Astrocyte of the hippocampus (primary cell): ENCODE data around the gene SUCO.
"Not testable (repeated sequence)": the region's sequence is repeated elsewhere in the genome, so short reads cannot be mapped to it uniquely, and the experiment has no call there.

ENCODE experiments used
- DNase-seq: peaks from one replicate; pipeline ENCODE4 v3.0.0; 2011; ENCODE audit warnings: low read depth, low spot score

Gene SUCO

DNA sequence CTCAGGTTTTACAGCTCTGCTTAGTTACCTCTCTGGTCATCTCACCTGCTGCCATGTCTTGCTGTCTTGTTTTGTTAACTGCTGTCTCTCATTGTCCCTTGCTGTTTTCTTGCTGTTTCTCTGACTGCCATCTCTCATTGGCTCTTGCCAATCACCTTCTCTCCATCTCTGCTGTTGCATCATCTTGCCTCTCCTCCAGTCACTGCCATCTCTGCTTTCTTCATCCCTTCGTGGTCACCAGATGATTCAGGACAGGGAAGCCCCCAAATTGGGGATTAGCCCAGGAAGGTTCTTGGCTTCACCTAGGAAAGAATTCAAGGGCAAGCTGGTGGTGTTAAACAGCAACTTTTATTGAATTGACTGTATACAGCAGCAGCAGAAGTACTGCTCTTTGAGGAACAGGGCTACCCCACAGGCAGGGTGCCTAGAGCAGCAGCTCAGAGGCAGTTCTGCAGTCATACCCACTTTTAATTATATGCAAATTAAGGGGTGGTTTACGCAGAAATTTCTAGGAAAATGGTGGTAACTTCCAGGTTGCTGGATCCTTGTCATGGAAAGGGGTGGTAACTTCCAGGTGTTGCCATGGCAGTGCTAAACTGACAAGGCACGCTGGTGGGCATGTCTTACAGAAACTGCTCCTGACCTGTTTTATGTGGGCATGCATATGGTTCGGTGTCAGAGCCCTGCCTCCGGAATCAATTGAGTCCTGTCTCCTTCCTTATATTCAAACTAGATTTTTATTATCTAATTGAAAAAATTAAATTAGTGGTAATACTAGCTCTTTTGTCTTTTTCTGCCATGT is 33.4 kb downstream of the SUCO start:
- DNase-seq, result no peak

DNA sequence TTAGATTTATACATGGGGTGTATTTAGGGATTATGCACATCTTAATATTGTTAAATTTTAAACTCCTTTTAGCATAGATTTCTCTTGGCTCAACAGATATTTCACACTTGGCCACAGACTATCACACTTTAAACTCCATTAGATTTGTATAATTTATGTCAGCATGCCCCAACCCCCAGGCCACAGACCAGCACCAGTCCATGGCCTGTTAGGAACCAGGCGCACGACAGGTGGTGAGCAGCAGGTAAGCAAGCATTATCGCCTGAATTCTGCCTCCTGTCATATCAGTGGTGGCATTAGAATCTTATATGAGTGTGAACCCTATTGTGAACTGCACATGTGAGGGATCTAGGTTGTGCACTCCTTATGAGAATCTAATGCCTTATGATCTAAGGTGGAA is 34.8 kb downstream of the SUCO start:
- DNase-seq, result no peak

DNA sequence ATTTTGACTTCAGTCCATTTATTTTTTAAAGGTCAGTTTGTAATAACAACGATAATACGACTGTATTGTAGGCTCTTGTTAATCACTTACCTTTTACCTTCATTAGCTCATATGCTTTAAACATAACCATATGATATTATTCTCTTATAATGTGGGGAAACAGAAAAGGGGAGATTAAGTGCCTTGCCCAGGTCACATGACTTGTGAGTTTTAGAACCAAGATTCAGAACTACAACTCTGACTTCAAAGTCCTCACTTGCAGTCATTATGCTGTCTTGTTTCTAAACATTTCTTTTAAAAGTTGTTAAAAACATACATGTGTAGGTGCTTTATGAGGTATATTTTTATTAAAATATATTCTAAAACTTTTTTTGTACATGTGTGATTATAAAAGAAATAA is 41.1 kb downstream of the SUCO start:
- DNase-seq, result no peak

DNA sequence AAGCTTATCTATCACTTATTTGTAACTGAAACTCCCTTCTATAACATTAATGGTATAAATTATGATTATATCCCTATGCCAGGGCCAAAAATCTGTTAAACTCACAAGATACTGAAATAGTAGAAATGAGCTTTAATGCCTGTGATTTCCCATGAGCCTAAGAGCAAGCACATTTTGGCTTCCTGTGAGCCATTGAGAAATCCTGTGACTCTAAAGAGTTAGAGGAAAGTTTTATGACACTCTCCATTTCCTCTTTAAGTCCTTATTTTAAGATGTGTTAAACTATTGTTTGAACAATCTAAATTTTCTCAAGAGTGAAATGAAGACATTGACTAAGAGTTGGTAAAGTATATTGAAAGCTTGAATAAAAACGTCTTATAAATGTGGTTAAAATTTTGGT is 45.6 kb downstream of the SUCO start:
- DNase-seq, result no peak

DNA sequence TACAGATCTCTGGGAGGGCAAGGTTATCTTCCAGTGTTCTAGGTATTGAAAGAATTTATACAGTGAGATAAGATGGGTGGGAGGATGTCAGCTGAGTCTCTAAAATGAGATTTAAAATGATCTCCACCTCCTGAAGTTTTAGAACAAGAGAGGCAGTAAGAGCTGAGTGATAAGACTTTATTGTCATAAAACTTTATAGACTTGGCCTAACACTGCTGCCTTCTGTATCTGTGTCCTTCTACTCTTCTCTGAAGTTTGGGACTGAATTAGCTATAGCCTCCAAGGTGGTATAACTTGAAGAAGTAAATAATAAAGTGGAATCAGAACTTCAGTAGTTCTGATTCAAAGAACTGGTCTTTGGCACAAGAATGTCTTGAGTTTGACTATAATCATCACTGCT is 48.3 kb downstream of the SUCO start:
- DNase-seq, result no peak

DNA sequence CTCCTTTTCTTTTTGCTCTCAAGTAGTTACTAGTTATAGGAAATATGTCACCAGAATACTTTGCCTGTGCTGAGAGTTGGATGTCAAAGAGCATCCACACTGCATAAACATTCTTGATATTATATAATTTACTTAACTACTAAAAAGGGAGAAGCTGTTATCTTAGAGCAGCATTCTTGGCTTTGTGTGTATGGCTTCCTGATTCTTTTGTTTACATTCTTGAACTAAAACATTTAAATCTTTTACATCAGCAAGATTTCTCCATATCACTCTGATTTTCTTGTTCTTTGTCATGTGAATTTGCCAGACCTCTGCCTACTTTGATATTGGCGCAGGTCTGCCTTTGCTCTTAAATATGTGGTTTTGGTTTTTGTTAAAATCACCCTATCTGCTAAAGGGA is 48.8 kb downstream of the SUCO start:
- DNase-seq, result peak; percentile 7

DNA sequence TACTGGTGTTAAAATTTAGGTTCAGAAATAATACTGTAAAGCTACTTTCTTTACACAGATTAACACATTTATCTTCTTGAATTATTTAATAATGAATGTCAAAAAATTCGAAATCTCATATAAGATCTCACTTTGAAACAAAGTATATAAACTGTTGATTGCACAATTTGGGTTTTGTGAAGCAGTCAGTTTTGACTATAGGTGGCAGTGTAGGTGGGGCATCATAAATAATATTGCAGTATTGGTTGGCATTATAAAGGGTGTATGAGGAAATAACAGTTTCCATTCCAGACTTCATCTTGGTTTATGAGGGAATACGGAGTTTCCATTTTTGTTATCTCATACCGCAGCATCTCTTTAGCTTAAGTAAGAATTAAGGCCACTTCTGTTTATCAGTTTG is 49.9 kb downstream of the SUCO start:
- no peak for DNase-seq

DNA sequence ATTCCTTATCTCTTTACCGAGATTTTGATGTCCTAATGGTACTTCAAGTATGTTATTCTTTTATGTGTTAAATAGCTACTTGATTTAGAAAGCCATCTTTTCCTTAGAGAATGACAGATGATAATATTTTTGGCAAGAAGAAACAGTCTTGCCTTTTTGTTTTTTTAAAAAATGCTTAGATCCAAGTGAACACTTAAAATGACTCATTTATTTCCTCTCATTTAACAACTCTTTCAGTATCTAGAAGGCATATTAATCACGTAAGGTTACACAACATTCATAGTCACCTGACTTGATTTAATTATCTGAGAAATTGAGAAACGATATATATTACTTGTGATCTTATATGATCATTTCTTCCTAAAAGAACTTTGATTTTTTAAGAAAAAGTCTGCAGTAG is 52.4 kb downstream of the SUCO start:
- DNase-seq, result no peak

DNA sequence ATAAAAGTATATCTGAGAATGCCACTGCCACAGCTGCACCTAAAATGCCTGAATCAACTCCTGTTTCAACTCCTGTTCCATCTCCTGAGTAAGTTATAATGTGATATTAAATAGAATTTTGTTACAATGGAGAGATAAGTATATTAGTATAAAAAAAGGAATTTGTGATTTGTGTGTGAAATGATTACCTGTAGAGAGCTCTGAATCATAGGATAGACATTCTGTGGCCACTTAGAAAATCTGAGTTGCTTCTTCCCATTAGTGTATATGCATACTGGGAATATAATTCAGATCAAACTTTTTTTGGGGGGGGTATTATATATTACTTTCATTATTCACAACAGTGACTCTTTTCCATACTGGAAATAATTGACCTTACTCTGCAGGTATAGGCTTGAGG is 52.9 kb downstream of the SUCO start:
- no peak for DNase-seq

DNA sequence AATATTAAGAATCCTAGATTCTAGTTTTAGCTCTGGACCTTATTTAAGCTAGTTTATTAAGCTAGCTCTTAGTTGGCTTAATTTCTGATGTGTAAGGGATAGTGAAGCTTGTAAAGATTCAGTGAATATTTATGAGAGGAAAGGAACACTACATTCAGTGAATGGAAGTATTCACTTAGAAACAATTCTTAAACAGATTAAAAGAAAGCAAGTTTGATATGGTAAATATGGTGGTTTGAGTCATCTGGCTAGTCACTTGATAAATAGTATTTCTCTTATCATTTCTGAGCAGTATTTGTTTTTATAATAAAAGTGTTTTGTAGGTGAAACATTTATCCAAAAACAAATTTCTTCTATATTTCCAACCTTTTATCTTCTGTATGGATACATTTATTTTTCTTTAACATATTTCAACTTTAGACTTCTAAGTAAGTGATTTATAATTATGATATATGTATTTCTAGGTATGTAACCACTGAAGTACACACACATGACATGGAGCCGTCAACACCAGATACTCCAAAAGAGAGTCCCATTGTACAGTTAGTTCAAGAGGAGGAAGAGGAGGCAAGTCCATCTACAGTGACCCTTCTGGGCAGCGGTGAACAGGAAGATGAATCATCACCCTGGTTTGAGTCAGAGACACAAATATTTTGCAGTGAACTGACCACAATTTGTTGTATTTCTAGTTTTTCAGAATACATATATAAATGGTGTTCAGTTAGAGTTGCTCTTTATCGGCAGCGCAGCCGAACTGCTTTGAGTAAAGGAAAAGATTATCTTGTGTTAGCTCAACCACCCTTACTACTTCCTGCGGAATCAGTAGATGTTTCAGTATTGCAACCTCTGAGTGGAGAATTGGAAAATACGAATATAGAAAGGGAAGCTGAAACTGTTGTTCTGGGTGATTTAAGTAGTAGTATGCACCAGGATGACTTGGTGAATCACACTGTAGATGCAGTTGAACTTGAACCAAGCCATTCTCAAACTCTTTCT is 55.6 kb downstream of the SUCO start:
- DNase-seq, result peak; percentile 83

DNA sequence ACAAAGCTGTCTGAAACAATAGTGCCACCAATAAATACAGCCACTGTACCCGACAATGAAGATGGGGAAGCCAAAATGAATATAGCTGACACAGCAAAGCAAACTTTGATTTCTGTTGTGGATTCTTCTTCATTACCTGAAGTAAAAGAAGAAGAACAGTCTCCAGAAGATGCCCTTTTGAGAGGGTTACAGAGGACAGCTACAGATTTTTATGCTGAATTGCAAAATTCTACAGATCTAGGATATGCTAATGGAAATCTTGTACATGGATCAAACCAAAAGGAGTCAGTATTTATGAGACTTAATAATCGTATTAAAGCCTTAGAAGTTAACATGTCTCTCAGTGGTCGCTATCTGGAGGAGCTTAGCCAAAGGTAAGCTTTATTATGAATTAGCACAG is 56.6 kb downstream of the SUCO start:
- no peak for DNase-seq

DNA sequence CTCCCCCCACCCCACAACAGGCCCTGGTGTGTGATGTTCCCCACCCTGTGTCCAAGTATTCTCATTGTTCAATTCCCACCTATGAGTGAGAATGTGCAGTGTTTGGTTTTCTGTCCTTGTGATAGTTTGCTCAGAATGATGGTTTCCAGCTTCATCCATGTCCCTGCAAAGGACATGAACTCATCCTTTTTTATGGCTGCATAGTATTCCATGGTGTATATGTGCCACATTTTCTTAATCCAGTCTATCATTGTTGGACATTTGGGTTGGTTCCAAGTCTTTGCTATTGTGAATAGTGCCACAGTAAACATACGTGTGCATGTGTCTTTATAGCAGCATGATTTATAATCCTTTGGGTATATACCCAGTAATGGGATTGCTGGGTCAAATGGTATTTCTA is 58.5 kb downstream of the SUCO start:
- not testable (repeated sequence) for DNase-seq

DNA sequence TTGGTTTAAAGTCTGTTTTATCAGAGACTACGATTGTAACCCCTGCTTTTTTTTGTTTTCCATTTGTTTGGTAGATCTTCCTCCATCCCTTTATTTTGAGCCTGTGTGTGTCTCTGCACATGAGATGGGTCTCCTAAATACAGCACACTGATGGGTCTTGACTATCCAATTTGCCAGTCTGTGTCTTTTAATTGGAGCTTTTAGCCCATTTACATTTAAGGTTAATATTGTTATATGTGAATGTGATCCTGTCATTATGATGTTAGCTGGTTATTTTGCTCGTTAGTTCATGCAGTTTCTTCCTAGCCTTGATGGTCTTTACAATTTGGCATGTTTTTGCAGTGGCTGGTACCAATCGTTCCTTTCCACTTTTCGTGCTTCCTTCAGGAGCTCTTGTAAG is 62.1 kb downstream of the SUCO start:
- DNase-seq, result not testable (repeated sequence)

DNA sequence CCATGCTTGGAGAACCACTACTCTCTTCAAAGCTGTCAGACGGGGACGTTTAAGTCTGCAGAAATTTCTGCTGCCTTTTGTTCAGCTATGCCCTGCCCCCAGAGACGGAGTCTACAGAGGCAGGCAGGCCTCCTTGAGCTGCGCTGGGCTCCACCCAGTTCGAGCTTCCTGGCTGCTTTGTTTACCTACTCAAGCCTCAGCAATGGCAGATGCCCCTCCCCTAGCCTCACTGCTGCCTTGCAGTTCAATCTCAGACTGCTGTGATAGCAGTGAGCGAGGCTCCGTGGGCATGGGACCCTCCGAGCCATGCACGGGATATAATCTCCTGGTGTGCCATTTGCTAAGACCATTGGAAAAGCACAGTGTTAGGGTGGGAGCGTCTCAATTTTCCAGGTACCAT is 63.8 kb downstream of the SUCO start:
- not testable (repeated sequence) for DNase-seq

DNA sequence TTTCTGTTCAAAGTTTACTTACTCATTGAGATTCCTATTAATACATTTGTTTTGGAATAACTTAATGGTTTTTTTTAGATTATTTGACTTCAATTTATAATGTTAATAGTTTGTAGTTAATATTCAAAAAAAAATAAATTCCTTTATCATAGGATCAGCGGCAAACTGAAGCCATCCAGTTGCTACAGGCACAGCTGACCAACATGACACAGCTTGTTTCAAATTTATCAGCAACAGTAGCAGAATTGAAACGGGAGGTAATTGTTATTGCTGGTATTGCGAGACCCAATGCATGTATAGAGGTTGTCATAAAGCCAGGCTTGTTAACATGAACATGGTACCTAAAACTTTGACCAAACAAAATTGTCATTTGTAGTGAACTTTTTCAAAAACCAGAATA is 67.0 kb downstream of the SUCO start:
- DNase-seq, result no peak

DNA sequence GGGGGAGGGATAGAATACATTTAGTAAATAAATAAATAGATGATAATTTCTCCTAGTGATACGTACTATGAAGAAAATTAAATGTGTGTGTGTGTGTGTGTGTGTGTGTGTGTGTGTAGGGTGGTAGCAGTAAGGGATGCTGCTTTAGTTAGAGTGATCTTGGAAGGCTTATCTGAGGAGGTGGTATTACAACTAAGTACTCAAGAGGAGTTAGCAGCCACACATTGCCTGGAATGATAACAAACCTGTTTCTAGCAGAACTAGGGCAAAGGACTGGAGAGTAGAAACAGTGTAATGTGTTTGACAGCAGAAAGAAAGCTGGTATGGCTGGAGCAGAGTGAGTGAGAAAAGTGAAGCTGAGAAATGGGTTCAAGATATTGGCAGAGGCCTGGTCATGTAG is 67.7 kb downstream of the SUCO start:
- DNase-seq, result no peak

DNA sequence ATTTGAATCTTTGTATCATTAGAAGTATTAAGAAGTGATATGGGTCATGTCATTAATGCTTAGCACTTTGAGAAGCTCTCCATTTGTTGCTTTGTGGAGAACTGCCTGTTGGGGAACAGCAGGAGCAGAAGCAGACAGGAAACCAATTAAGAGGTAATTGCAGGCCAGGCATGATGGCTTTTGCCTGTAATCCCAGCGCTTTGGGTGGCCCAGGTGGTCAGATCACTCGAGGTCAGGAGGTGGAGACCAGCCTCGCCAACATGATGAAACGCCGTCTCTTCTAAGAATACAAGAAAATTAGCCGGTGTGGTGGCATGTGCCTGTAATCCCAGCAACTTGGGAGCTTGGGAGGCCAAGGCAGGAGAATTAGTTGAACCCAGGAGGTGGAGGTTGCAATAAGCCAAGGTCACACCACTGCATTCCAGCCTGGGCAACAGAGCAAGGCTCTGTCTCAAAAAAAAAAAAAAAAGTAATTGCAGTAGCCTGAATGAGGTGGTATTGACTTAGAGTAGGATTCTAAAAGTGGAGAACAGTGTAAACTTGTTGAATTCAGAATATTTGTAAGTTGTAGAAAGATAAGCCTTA is 68.2 kb downstream of the SUCO start:
- DNase-seq, result no peak

DNA sequence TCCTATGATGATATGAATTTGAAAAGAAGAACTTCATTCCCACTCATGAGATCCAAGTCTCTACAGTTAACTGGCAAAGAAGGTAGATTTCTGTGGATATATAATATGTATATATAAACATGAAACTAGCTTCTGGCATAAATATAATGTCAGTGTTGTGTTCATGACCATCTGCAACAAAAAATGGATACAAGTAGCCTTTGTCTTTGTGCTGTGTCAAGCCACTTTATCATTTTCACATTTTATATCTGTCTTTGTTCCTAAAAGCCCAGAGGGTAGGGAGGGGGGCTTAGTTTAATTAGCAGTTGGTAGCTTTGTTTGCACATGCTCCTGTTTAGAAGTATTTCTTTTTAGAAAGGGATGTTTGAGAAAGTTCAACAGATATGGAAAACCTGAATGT is 69.8 kb downstream of the SUCO start:
- DNase-seq, result no peak

DNA sequence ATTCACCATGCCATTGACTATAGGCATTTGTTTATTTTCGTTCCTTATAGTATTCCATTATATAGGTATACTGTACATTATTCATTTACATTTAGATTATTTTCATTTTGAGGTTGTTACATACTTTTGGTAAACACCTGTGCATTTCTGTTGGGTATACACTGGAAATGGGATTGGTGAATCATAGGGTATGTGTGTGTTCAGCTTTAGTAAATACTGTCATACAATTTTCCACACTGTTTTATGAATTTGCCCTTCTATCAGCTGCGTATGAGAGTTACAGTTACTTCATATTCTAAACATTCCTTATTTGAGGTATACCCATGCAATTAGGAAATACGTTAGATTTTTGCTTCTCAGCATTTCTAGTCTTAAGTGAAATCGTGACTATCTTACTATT is 70.9 kb downstream of the SUCO start:
- no peak for DNase-seq

DNA sequence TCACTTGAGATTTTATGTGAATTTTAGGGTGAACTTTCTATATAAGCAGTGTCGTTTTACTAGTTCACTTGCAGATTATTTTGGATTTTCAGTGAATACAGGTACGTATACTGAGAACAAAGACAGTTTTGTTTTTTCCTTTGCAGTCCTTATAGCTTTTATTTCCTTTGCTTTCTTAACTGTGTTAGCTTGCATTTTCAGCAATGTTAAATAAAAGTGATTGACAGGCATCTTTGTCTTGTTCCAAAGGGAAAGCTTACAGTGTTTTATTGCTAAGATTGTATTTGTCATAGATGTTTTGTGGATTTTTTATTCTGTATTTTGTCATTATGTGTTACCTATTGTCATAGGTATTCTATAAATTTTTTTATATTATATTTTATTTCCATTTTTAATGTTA is 72.7 kb downstream of the SUCO start:
- no peak for DNase-seq

DNA sequence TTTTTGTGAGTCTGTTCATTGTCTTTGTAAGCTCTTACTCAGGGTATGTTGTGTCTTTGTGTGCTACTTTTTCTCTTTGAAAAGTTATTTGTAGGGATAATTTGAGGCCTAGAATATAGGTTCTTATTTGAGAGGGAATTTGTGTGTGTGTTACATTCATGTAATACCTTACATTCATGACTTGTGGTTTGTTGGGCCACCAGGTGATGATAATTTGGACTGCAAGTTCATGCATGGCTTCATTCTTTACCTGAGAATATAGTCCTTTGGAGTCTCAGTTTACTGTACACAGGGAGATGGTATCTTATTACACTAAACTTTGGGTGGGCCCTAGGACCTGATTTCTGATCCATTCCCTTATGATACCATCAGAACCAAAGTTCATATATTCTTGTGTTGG is 74.2 kb downstream of the SUCO start:
- DNase-seq, result peak; percentile 4

DNA sequence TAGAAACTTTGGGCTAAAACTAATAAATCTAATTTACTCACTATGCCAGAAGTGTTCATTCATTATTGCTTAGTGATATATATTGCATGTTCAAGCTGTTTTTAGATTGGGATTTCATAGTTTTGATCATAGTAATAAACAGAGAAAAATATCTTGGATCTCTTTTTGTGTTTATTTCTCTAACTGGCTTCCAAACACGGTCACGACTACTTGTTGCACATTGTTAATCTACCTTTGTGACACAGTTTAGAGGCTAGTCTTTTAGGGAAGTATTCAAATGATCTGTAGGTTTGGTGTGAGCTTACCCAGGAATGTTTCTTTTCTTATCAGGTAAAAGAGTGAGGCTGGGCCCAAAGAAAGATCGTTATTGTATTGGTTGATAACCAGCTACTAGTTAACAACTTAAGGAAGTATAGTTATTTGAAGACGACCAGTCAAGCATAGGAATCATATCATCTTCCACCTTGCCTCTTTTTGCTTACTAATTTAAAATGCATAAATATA is 75.2 kb downstream of the SUCO start:
- DNase-seq, result no peak
